ENCODE data around the gene TMEM132D.

DNA sequence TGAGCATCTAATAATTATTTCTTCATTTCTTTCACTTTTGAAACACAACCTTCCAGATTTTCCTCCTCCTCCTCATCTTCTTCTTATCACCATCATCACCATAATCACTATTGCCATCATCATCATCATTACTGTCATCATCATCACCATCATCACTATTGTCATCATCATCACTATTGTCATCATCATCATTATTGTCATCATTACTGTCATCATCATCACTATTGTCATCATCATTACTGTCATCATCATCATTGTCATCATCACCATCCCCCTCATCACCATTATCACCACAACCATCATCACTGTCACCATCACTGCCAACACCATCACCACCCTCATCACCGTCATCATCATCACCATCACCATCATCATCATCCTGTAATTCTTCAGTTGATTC, 400.0 kb downstream of the TMEM132D start:
- TF ChIP-seq POLR2A (IDR thresholded peaks at IDR 0.05) (no peak), POLR2AphosphoS5 (IDR thresholded peaks at IDR 0.05; ENCODE audit: insufficient read depth in 1 of 2, low read depth in 1 of 2) (no peak)
- TF ChIP-seq, protein P1, sequence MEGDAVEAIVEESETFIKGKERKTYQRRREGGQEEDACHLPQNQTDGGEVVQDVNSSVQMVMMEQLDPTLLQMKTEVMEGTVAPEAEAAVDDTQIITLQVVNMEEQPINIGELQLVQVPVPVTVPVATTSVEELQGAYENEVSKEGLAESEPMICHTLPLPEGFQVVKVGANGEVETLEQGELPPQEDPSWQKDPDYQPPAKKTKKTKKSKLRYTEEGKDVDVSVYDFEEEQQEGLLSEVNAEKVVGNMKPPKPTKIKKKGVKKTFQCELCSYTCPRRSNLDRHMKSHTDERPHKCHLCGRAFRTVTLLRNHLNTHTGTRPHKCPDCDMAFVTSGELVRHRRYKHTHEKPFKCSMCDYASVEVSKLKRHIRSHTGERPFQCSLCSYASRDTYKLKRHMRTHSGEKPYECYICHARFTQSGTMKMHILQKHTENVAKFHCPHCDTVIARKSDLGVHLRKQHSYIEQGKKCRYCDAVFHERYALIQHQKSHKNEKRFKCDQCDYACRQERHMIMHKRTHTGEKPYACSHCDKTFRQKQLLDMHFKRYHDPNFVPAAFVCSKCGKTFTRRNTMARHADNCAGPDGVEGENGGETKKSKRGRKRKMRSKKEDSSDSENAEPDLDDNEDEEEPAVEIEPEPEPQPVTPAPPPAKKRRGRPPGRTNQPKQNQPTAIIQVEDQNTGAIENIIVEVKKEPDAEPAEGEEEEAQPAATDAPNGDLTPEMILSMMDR (IDR thresholded peaks at IDR 0.05): no peak

Data from vagina (tissue), 2 donors.